HepG2 (cell line): ENCODE data around the gene F12. TPM values are rescaled to one million over a fixed set of nuclear protein-coding genes. Genes with fewer than 3 reads are reported as not detected.
A peak's percentile ranks its signal among the peaks of the same experiment; 100 is the strongest.

ENCODE experiments used
- ARHGAP35 ChIP-seq: sonication (generic); formaldehyde crosslinking; IDR thresholded peaks from 2 replicates; pipeline ENCODE4 v1.9.0; 2022; ENCODE audit warnings: mild to moderate bottlenecking, inconsistent platforms, moderate library complexity, missing genetic modification reagents, borderline replicate concordance
- ARNT ChIP-seq: fragments of 450-650 bp; IDR thresholded peaks from 2 replicates; pipeline ENCODE4 v1.6.1; 2017
- CBFB ChIP-seq: sonication (generic); formaldehyde crosslinking; IDR thresholded peaks from 2 replicates; pipeline ENCODE4 v1.4.0; 2020; ENCODE audit warnings: missing genetic modification reagents
- FOSL1 ChIP-seq: sonication (generic); formaldehyde crosslinking; IDR thresholded peaks from 2 replicates; pipeline ENCODE4 v1.9.0; 2021; ENCODE audit warnings: missing genetic modification reagents, borderline replicate concordance
- KDM4B ChIP-seq: sonication (generic); formaldehyde crosslinking; IDR thresholded peaks from 2 replicates; pipeline ENCODE4 v1.4.0; 2020; ENCODE audit warnings: missing genetic modification reagents
- MXD1 ChIP-seq: sonication (generic); formaldehyde crosslinking; IDR thresholded peaks from 2 replicates; pipeline ENCODE4 v1.4.0; 2020; ENCODE audit warnings: mild to moderate bottlenecking, missing genetic modification reagents
- NCOA1 ChIP-seq: sonication (generic); formaldehyde crosslinking; IDR thresholded peaks from 2 replicates; pipeline ENCODE4 v1.9.0; 2021; ENCODE audit warnings: missing genetic modification reagents
- PRDM10 ChIP-seq: sonication (generic); formaldehyde crosslinking; IDR thresholded peaks from 2 replicates; pipeline ENCODE4 v1.4.0; 2020; ENCODE audit warnings: low read depth, missing genetic modification reagents
- PREB ChIP-seq: sonication (generic); formaldehyde crosslinking; IDR thresholded peaks from 2 replicates; pipeline ENCODE4 v1.4.0; 2020; ENCODE audit warnings: missing genetic modification reagents
- RORA ChIP-seq: sonication (generic); formaldehyde crosslinking; IDR thresholded peaks from 2 replicates; pipeline ENCODE4 v1.5.0; 2020; ENCODE audit warnings: mild to moderate bottlenecking, missing genetic modification reagents, moderate library complexity
- TBL1XR1 ChIP-seq: fragments of 150-350 bp; IDR thresholded peaks from 2 replicates; pipeline ENCODE4 v1.6.1; 2014; ENCODE audit warnings: borderline replicate concordance, low read length; ENCODE audit not compliant: partially characterized antibody
- U2AF1 ChIP-seq: fragments of 200-400 bp; formaldehyde crosslinking; optimal IDR thresholded peaks from 2 replicates; pipeline ENCODE3; 2017; ENCODE audit warnings: mild to moderate bottlenecking, low read depth, low read length
- ZFP91 ChIP-seq: sonication (generic); formaldehyde crosslinking; IDR thresholded peaks from 2 replicates; pipeline ENCODE4 v1.9.0; 2022; ENCODE audit warnings: missing genetic modification reagents, mild to moderate bottlenecking, borderline replicate concordance
- ZIK1 ChIP-seq: sonication (generic); formaldehyde crosslinking; IDR thresholded peaks from 2 replicates; pipeline ENCODE4 v1.5.0; 2020; ENCODE audit warnings: mild to moderate bottlenecking, low read depth, missing genetic modification reagents, borderline replicate concordance
- ZMYM3 ChIP-seq: sonication (generic); formaldehyde crosslinking; IDR thresholded peaks from 2 replicates; pipeline ENCODE4 v1.5.1; 2020; ENCODE audit warnings: mild to moderate bottlenecking, missing genetic modification reagents
- ZNF280D ChIP-seq: sonication (generic); formaldehyde crosslinking; IDR thresholded peaks from 2 replicates; pipeline ENCODE4 v1.5.1; 2020; ENCODE audit warnings: mild to moderate bottlenecking, missing genetic modification reagents
- polyA plus RNA-seq, 8 experiments: library from polyadenylated mRNA; depleted of rRNA in 3 of 8; stranded (reverse) in 7 of 8; unstranded in 1 of 8; fragments of >200 nt; fragmentation: Illumina TruSeq in 4 of 8; extraction: Trizol in 4 of 8; gene quantifications; 2 replicates each; pipeline versions ENCODE4 v1.2.1 to v1.2.3, GENCODE V29; 2011 to 2016; ENCODE audit warnings: low read depth in 4 of 8, missing spikeins in 1 of 8, mixed read lengths in 1 of 8; ENCODE audit not compliant: insufficient read depth in 1 of 8
- total RNA-seq, 5 experiments: library from RNA; depleted of rRNA; stranded (reverse); fragments of >200 nt; fragmentation: Illumina TruSeq; extraction: Trizol; gene quantifications; 2 replicates each; pipeline ENCODE4 v1.2.3, GENCODE V29; 2016; ENCODE audit warnings: low read depth in 1 of 5

F12 gene
- total and polyA plus RNA-seq, 2 of the 13 experiments (the other 11 are each of a cell fraction or from before 2014, with no cell fraction given): 2.5 to 3.0 TPM

GRCh38 chr5:177366528-177367322, 42.6 kb downstream of the F12 start (continued):
- TF ChIP-seq ZNF280D (CRISPR knock-in tag) (0 out of 2 replicates have a peak, but pooled peaks have one; percentile 33), TBL1XR1 (no peak), NCOA1 (CRISPR knock-in tag) (no peak), RORA (CRISPR knock-in tag) (no peak), ARNT (no peak), ZFP91 (no peak; the same call in none of the 2 replicates), CBFB (CRISPR knock-in tag) (no peak), ZMYM3 (CRISPR knock-in tag) (peak; percentile 28; the same call in 1 of the 2 replicates), ZIK1 (CRISPR knock-in tag) (no peak), MXD1 (CRISPR knock-in tag) (no peak), U2AF1 (no peak), FOSL1 (CRISPR knock-in tag) (no peak), ARHGAP35 (CRISPR knock-in tag) (no peak), PRDM10 (CRISPR knock-in tag) (no peak), KDM4B (CRISPR knock-in tag) (no peak), PREB (CRISPR knock-in tag) (no peak)
